Astrocyte (in vitro differentiated cells and primary cell): ENCODE measurements around the gene ZNF549. TPM values are rescaled to one million over a fixed set of nuclear protein-coding genes. Genes with fewer than 3 reads are reported as not detected.
A peak's percentile ranks its signal among the peaks of the same experiment; 100 is the strongest.

Experiments
- DNase-seq: peaks from one replicate; pipeline ENCODE4 v3.0.0-alpha.2; 2010; ENCODE audit warnings: low read depth
- FAIRE-seq: peaks from 2 replicates; lab custom pipeline; 2011; peaks lifted over from hg19 to GRCh38; lab: Jason Lieb, UNC
- H2AFZ ChIP-seq: 2 replicates; pipeline ENCODE4 v1.6.0; 2012; ENCODE audit warnings: low read depth, low read length, inconsistent platforms
- H3K27ac ChIP-seq: 2 replicates; pipeline ENCODE4 v1.5.1; 2011; ENCODE audit warnings: low read depth, low read length, inconsistent platforms
- H3K27me3 ChIP-seq: 2 replicates; pipeline ENCODE4 v1.6.0; 2011; ENCODE audit warnings: low read length, inconsistent platforms; ENCODE audit not compliant: insufficient read depth
- H3K36me3 ChIP-seq: 2 replicates; pipeline ENCODE4 v1.5.1; 2011; ENCODE audit warnings: low read length, inconsistent platforms; ENCODE audit not compliant: insufficient read depth
- H3K4me1 ChIP-seq: 2 replicates; pipeline ENCODE4 v1.5.1; 2011; ENCODE audit warnings: low read length, inconsistent platforms; ENCODE audit not compliant: insufficient read depth
- H3K4me2 ChIP-seq: 2 replicates; pipeline ENCODE4 v1.6.0; 2012; ENCODE audit warnings: low read length, inconsistent platforms
- H3K4me3 ChIP-seq: 2 replicates; pipeline ENCODE4 v1.5.1; 2011; ENCODE audit warnings: low read depth, mild to moderate bottlenecking, low read length, inconsistent platforms; ENCODE audit not compliant: insufficient read depth
- H3K79me2 ChIP-seq: 2 replicates; pipeline ENCODE4 v1.6.0; 2012; ENCODE audit warnings: mild to moderate bottlenecking, low read length, inconsistent platforms; ENCODE audit not compliant: insufficient read depth
- H3K9ac ChIP-seq: 2 replicates; pipeline ENCODE4 v1.6.0; 2012; ENCODE audit warnings: mild to moderate bottlenecking, low read length, inconsistent platforms
- H3K9me3 ChIP-seq: 2 replicates; pipeline ENCODE4 v1.5.1; 2012; ENCODE audit warnings: low read depth, mild to moderate bottlenecking, low read length, inconsistent platforms; ENCODE audit not compliant: insufficient read depth
- H4K20me1 ChIP-seq: 2 replicates; pipeline ENCODE4 v1.6.0; 2012; ENCODE audit warnings: low read length, inconsistent platforms; ENCODE audit not compliant: insufficient read depth
- H3K27ac Mint-ChIP-seq: one replicate; pipeline ENCODE4 v1.8.0; 2021; ENCODE audit warnings: mild to moderate bottlenecking, mixed read lengths; ENCODE audit not compliant: unreplicated experiment
- H3K27me3 Mint-ChIP-seq: one replicate; pipeline ENCODE4 v1.8.0; 2021; ENCODE audit warnings: low read depth, mixed read lengths; ENCODE audit not compliant: unreplicated experiment
- H3K36me3 Mint-ChIP-seq: one replicate; pipeline ENCODE4 v1.8.0; 2021; ENCODE audit warnings: low read depth, mixed read lengths; ENCODE audit not compliant: unreplicated experiment
- H3K4me1 Mint-ChIP-seq: one replicate; pipeline ENCODE4 v1.8.0; 2021; ENCODE audit warnings: low read depth, mixed read lengths; ENCODE audit not compliant: unreplicated experiment
- H3K4me3 Mint-ChIP-seq: one replicate; pipeline ENCODE4 v1.8.0; 2021; ENCODE audit warnings: mild to moderate bottlenecking, moderate library complexity, mixed read lengths; ENCODE audit not compliant: unreplicated experiment
- H3K9me3 Mint-ChIP-seq: one replicate; pipeline ENCODE4 v1.8.0; 2021; ENCODE audit warnings: mild to moderate bottlenecking, mixed read lengths; ENCODE audit not compliant: unreplicated experiment
- CTCF ChIP-seq: IDR thresholded peaks from 2 replicates; pipeline ENCODE4 v1.5.1; 2011; ENCODE audit warnings: low read depth, mild to moderate bottlenecking, inconsistent platforms, low read length, moderate library complexity; ENCODE audit not compliant: insufficient read depth
- EZH2 ChIP-seq: IDR thresholded peaks from 2 replicates; pipeline ENCODE4 v1.6.1; 2012; ENCODE audit warnings: mild to moderate bottlenecking, low read length, inconsistent platforms; ENCODE audit not compliant: insufficient read depth
- total RNA-seq: library from RNA; stranded (reverse); gene quantifications from 2 replicates; pipeline ENCODE4 v1.2.1, GENCODE V29; 2021

ZNF549 gene
- total RNA-seq, 1 donor from 2014 or later = 7.3 TPM

GRCh38 chr19:57599761-57600383, 72.7 kb downstream of the ZNF549 start, which contains the start of gene ZNF530:
Gene ZNF530, plus strand, starts transcription at chr19:57599885. Its CDS starts 4,461 bp downstream, at chr19:57604346.
- peak; percentile 88 for FAIRE-seq

GRCh38 chr19:57606931-57607330, 79.8 kb downstream of the ZNF549 start:
- peaks cover 39% of the 10 kb centered on the region for H3K9me3 ChIP-seq
- FAIRE-seq (no peak), DNase-seq (no peak)
- H3K27ac Mint-ChIP-seq = no peak overlapping the region
- H3K4me2 ChIP-seq = no peak overlapping the region
- H3K36me3 Mint-ChIP-seq = peaks cover 32% of the 10 kb centered on the region
- H3K27ac ChIP-seq = no peak overlapping the region
- peaks cover 22% of the 10 kb centered on the region for H3K36me3 ChIP-seq
- H2AFZ ChIP-seq = no peak overlapping the region
- no peak overlapping the region for H3K9ac ChIP-seq
- H4K20me1 ChIP-seq = no peaks in the 10 kb centered on the region
- H3K4me1 ChIP-seq = no peaks in the 10 kb centered on the region
- no peak overlapping the region for H3K4me3 Mint-ChIP-seq
- H3K9me3 Mint-ChIP-seq = peaks cover 11% of the 10 kb centered on the region
- no peaks in the 10 kb centered on the region for H3K27me3 Mint-ChIP-seq
- no peaks in the 10 kb centered on the region for H3K4me1 Mint-ChIP-seq
- no peak for TF ChIP-seq CTCF
- no peak for TF ChIP-seq EZH2
- no peak overlapping the region for H3K4me3 ChIP-seq
- no peaks in the 10 kb centered on the region for H3K27me3 ChIP-seq
- H3K79me2 ChIP-seq = no peaks in the 10 kb centered on the region

More at GRCh38 chr19:57599761-57600383, 72.7 kb downstream of the ZNF549 start, which contains the start of gene ZNF530:
- DNase-seq = peak; percentile 79
- peaks cover 3% of the 10 kb centered on the region for H3K9me3 Mint-ChIP-seq
- H3K27me3 Mint-ChIP-seq = no peaks in the 10 kb centered on the region
- peak within 1 kb of the TSS; percentile 95 for H2AFZ ChIP-seq
- TF ChIP-seq EZH2 (no peak), CTCF (no peak)
- H3K4me1 Mint-ChIP-seq = no peaks in the 10 kb centered on the region
- H3K4me2 ChIP-seq = peak within 1 kb of the TSS; percentile 87
- H3K79me2 ChIP-seq = peaks cover 17% of the 10 kb centered on the region
- no peak within 1 kb of the TSS for H3K27ac Mint-ChIP-seq
- H4K20me1 ChIP-seq = no peaks in the 10 kb centered on the region
- peak within 1 kb of the TSS; percentile 76 for H3K4me3 ChIP-seq
- H3K36me3 Mint-ChIP-seq = peaks cover 12% of the 10 kb centered on the region
- H3K27ac ChIP-seq = no peak within 1 kb of the TSS
- peaks cover 11% of the 10 kb centered on the region for H3K9me3 ChIP-seq
- peaks cover 5% of the 10 kb centered on the region for H3K4me1 ChIP-seq
- H3K36me3 ChIP-seq = peaks cover 6% of the 10 kb centered on the region
- peak within 1 kb of the TSS; percentile 85 for H3K4me3 Mint-ChIP-seq
- peak within 1 kb of the TSS; percentile 76 for H3K9ac ChIP-seq
- H3K27me3 ChIP-seq = no peaks in the 10 kb centered on the region

Other genes starting within 250 kb of the ZNF549 start
- 87.2 and 105 TPM in 2 replicates for gene ZNF460, start 246.9 kb upstream of the ZNF549 start, total RNA-seq
- gene ZNF543, start 206.9 kb upstream of the ZNF549 start, total RNA-seq = 8.7 and 9.5 TPM in 2 replicates
- 11.5 and 12.2 TPM in 2 replicates for gene ZNF304, start 176.1 kb upstream of the ZNF549 start, total RNA-seq
- 9.2 and 11.6 TPM in 2 replicates for gene TRAPPC2B, start 163.8 kb upstream of the ZNF549 start, total RNA-seq
- 3.6 and 4.1 TPM in 2 replicates for gene ZNF547, start 163.8 kb upstream of the ZNF549 start, total RNA-seq
- 16.6 and 16.7 TPM in 2 replicates for gene ZNF548, start 137.5 kb upstream of the ZNF549 start, total RNA-seq
- 7.7 and 11.6 TPM in 2 replicates for gene ZNF17, start 116.2 kb upstream of the ZNF549 start, total RNA-seq
- 14.1 and 16.2 TPM in 2 replicates for gene ZNF749, start 92.0 kb upstream of the ZNF549 start, total RNA-seq
- gene VN1R1, start 70.2 kb upstream of the ZNF549 start, total RNA-seq = 1.5 and 1.7 TPM in 2 replicates
- gene ZNF772, start 49.8 kb upstream of the ZNF549 start, total RNA-seq = 13.8 and 14.5 TPM in 2 replicates
- 13.1 and 14.1 TPM in 2 replicates for gene ZNF419, start 39.6 kb upstream of the ZNF549 start, total RNA-seq
- gene ZNF773, start 27.4 kb upstream of the ZNF549 start, total RNA-seq = 11.4 and 13.3 TPM in 2 replicates
- 13.4 and 13.5 TPM in 2 replicates for gene ZNF550, start 32.5 kb downstream of the ZNF549 start, total RNA-seq
- 9.3 and 9.7 TPM in 2 replicates for gene ZNF416, start 51.6 kb downstream of the ZNF549 start, total RNA-seq
- 8.7 and 8.9 TPM in 2 replicates for gene ZIK1, start 56.8 kb downstream of the ZNF549 start, total RNA-seq
- 3.5 and 4.7 TPM in 2 replicates for gene ZNF530, start 72.5 kb downstream of the ZNF549 start, total RNA-seq
- 30.5 and 32.3 TPM in 2 replicates for gene ZNF134, start 86.9 kb downstream of the ZNF549 start, total RNA-seq
- 18.2 and 21.9 TPM in 2 replicates for gene ZNF211, start 105.8 kb downstream of the ZNF549 start, total RNA-seq
- 0.43 and 1.2 TPM in 2 replicates for gene ZSCAN4, start 141.6 kb downstream of the ZNF549 start, total RNA-seq
- 6.1 and 6.5 TPM in 2 replicates for gene ZNF551, start 154.6 kb downstream of the ZNF549 start, total RNA-seq
- 12.7 and 13.1 TPM in 2 replicates for gene ZNF154, start 181.8 kb downstream of the ZNF549 start, total RNA-seq
- gene ZNF671, start 200.3 kb downstream of the ZNF549 start, total RNA-seq = 8.0 and 8.2 TPM in 2 replicates
- 17.4 and 17.5 TPM in 2 replicates for gene ZNF776, start 219.5 kb downstream of the ZNF549 start, total RNA-seq
- gene ZNF586, start 242.3 kb downstream of the ZNF549 start, total RNA-seq = 8.8 and 11.5 TPM in 2 replicates